KOPT-K1 (cell line): ENCODE measurements around the gene EEF1A2.
"Not testable (repeated sequence)": the region's sequence is repeated elsewhere in the genome, so short reads cannot be mapped to it uniquely, and the experiment has no call there.

Source experiments
- H3K27ac ChIP-seq: fragments of 200-600 bp; sonication (generic); 2 replicates; pipeline ENCODE4 v1.5.1; 2016; ENCODE audit warnings: antibody characterized with exemption, mild to moderate bottlenecking, low read depth, low read length; ENCODE audit not compliant: poor library complexity, severe bottlenecking
- H3K36me3 ChIP-seq: fragments of 200-600 bp; sonication (generic); 2 replicates; pipeline ENCODE4 v1.5.1; 2017; ENCODE audit warnings: antibody characterized with exemption, mild to moderate bottlenecking, low read length, moderate library complexity; ENCODE audit not compliant: insufficient read depth
- H3K9me3 ChIP-seq: fragments of 200-600 bp; sonication (generic); 2 replicates; pipeline ENCODE4 v1.5.1; 2017; ENCODE audit warnings: antibody characterized with exemption, low read length, mild to moderate bottlenecking; ENCODE audit not compliant: insufficient read depth, poor library complexity, severe bottlenecking

EEF1A2 gene

DNA sequence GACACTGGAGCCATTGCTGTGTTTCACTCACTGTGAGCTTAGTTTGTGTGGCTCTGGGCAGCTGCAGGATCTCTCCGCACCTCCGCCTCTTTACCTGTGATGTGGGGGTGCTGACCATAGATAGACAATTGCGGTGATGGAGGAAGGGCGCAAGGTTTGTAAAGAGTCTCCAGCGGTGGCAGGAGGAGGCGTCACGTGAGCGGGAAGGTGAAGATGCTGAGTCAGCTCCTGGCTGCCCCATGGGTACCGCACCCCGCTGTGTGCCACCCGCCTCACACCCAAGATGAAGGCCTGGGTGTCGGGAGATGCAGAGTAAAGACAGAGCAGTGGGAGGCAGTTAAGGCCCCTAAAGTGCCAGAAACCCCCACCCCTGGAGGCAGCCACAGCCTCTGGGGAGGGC, 17.4 kb downstream of the EEF1A2 start:
- Histone ChIP-seq H3K27ac (no peak overlapping the region), H3K9me3 (no peaks in the 10 kb centered on the region), H3K36me3 (no peaks in the 10 kb centered on the region)

DNA sequence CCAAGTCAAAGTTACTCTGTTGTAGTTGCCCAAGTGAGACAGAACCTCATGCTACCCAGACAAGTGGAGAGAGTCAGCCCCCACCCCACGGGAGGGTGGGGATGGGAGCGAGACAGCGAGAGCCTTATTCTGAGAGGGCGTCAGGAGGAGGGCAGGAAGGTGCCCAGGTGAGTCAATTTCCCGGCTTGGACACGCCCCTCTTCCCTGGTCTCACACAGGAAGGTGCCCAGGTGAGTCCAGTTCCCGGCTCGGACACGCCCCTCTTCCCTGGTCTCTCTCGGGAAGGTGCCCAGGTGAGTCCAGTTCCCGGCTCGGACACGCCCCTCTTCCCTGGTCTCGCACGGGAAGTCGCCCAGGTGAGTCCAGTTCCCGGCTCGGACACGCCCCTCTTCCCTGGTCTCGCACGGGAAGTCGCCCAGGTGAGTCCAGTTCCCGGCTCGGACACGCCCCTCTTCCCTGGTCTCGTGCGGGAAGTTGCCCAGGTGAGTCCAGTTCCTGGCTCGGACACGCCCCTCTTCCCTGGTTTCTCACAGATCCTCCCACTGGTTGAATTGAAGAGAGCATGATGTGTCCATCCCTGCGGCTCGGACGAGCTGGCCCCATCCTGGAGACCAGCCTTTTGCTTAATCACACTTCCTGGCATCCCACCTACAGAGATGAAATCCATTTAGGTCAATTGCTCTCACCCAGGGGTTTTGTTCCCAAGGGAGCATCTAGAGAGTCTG, 19.0 kb downstream of the EEF1A2 start:
- not testable (repeated sequence) for H3K27ac ChIP-seq, H3K36me3 ChIP-seq, H3K9me3 ChIP-seq

DNA sequence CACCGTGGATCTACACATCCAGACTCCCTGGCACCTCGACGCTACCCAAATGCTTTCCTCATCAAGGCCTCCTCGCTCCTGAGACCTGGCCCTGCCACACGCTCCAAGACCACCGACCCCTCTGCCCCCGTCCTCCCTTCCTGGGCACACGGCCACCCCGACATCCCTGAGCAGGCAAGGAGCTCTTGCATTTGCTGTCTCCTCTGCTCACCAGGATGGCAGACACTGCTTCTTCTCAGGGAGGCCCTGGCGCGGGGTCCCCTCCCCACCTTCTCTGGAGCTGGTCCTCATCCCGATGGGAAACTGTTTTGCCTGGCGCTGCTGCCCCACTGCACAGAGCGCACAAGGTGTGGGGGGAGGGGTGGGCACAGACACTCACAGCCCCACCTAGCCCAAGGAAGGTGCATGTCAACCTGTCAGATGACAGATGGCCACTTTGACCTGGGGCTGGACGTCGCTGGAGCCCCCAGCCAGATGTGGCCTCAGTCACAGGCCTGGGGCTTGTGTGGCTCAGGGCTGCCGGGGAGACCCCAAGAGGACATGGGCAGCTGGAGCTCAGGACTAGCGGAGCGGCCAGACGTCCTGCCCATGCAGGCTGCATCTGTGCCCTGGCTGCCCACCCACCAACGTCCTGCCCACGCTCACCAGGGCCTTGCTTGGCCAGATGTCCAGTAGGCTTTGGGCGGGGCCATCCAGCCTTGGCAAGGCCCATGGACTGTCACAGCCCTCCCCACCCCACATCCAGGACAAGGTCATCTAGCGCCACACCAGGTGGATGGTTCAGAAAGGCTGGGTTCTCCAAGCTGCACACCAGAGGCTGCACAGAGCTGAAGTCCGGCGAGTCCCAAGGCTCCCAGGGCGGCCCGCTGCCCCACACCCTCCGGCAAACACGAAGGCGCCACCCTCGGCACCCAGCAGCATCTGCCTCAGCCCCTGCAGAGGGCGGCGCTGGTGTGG, 20.3 kb downstream of the EEF1A2 start:
- Histone ChIP-seq H3K27ac (no peak overlapping the region), H3K9me3 (no peaks in the 10 kb centered on the region)

DNA sequence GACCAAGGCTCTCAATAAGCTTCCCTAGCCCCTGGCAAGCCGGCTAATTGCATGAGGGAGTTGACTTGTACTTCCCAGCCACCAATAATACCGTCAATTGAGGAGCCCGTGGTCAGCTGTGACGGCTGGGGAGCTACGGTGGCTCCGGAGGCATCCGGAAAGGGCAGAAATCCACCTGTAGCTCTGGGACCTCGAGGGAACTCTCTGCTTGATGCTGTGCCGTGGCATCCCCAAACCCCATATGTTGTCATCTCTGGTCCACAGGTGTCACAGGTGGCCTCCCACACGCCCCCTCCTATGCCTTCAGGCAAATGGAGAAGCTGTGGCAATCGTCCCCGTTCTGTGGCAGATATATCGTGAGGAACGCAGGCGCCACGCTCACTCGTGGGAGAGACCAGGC, 20.9 kb downstream of the EEF1A2 start:
- Histone ChIP-seq H3K9me3 (no peaks in the 10 kb centered on the region), H3K36me3 (no peaks in the 10 kb centered on the region)

More for the DNA sequence above, 20.3 kb downstream of the EEF1A2 start:
- no peaks in the 10 kb centered on the region for H3K36me3 ChIP-seq

DNA sequence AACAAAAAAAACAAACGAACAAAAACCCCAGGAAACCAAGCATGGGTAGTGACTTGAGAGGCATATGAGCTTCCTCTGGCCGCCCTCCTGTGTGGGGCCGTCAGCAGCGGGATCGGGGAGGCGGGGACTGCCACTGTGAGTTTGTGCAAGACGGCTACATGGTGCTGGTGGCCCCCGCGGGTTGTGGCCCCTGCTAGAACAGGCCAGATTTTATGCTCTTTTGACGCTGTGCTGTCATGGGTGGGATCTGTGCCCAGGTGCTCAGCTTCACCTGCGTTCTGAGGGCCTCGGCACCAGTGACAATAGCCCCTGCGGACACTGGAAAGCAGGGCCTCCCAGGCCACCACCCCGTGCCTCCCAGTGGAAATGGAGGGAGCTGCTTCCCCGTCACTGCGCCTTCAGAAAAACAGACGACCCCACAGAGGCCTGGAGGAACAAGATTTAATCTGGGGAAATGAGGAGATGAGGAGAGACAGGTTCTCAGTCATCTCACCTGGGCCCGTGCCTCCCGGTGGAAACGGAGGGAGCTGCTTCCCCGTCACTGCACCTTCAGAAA, 21.7 kb downstream of the EEF1A2 start:
- no peak overlapping the region for H3K27ac ChIP-seq
- no peaks in the 10 kb centered on the region for H3K9me3 ChIP-seq
- H3K36me3 ChIP-seq, result no peaks in the 10 kb centered on the region

More for the DNA sequence above, 20.9 kb downstream of the EEF1A2 start:
- H3K27ac ChIP-seq, result no peak overlapping the region

DNA sequence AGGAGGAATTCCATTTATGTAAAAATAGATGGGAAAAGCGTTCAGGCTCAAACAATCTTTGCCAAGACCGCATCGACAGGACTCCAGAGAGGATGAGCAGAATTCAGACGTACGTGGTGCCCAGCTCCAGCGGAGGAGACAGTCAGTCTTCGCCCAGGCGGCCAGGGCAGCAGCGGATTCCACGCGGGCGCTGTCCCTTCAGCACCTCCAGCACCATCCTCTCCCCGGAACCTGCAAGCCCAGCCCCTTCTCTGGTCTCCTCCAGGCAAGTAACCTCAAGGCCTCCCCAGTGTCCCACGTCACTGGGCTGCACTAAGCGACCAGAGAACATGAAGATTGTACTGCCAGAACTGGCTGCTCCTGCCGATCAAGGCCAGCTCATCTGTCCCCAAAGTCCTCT, 23.7 kb downstream of the EEF1A2 start:
- Histone ChIP-seq H3K36me3 (no peaks in the 10 kb centered on the region), H3K9me3 (no peaks in the 10 kb centered on the region), H3K27ac (no peak overlapping the region)

DNA sequence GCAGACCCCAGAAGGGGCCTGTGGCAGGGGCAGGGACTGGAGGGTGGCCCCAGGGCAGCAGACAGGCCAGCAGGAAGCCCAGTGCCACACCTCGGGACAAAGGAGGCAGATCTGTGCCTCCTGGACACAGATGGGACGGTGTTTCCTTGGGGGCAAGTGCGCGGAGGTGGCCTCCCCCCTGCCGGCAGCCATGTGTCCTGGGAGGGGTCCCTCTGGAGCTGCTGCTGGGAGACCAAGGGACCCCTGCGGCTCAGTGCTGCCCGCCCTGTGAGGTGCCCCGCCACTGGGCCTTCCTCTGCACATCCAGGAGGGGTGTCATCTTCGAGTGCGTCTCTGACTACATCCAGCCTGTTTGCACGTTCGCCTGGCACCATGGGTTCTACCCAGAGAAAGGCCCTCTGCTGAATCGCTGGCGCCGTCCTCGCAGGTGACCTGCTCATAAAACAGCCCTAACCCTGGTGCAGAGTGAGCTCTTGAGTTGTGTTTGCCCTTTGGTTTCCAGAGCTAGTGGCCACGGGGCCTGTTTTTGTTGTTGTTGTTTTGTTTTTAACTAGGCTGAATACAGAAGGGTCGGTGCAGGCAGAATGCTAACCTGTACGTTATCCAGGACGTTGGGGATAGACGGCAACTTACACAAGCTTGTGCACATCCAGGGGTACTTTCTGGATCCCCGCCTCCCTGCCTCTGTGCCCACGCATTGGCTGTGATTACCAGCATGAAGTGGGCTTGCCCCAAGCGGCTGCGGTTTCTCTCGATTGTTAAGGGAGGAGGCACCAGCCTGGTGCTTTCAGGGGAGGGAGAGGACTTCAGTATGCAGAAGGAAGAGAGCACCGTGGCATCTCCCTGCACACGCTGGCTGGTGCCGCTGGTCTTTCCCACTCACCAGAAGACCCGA, 25.1 kb downstream of the EEF1A2 start:
- H3K36me3 ChIP-seq, result no peaks in the 10 kb centered on the region
- H3K9me3 ChIP-seq, result no peaks in the 10 kb centered on the region
- H3K27ac ChIP-seq, result no peak overlapping the region

DNA sequence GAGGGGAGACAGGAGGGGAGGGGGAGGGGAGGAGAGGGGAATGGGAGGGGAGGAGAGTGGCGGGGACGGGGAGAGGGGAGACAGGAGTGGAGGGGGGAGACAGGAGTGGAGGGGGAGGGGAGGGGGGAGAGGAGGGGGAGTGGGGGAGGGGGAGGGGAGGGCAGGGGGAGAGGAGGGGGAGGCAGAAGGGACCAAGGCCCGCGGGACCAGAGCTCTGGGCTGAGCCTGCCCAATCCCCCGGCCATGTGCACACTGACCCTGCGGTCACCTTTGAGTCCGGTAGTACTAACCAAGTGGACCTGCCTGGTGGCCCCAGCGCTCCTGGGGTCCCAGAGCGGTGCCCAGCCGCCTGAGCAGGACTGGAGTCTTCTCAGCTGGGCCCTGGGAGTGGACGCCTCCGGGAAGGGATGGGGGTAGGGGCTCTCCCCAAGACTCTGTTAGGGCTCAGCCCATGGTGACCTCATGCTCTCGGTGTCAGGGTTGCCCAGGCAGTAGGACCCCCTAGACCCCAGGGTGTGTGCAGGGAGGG, 26.0 kb downstream of the EEF1A2 start:
- Histone ChIP-seq H3K9me3 (no peaks in the 10 kb centered on the region), H3K27ac (no peak overlapping the region), H3K36me3 (no peaks in the 10 kb centered on the region)

DNA sequence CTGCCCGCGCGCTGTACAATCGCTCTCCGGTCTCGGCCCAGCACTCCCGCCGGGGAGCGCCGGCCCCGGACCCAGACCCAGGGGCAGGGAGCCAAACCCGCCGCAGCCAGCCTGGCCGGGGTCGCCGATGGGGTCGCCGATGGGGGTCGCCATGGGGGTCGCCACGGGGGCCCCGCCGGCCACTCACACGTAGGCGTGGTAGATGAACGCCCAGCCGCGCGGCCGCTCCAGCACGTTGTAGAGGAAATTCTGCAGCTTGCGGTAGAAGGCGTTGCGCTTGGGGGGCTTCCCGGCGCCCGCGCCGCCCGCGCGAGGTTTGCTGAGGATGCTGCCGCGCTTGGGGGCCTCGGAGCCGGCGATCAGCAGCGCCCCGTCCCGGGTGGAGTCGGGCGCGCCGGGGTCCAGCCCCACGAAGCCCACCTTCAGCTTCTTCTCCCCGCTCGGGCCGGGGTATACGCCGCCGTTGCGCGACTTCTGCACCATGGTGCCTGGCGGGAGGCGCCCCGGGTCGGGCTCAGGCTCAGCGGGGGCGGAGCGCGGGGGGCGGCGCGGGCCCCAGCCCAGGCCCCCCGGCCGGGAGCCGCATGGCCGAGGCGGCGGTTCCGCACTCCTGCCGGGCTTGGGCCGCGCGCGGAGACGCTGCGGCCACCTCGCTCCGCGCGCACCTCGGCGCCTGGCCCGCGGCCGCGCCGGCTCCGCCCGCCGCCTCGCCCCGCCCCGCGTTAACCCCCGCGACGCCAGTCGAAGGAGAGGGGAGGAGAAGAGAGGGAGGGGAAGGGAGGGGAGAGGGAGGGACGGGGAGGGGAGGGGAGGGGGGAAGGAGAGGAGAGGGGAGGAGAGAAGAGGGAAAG, 26.7 kb downstream of the EEF1A2 start, which contains the start of gene KCNQ2:
Gene KCNQ2, minus strand, starts transcription at position 675 of the 851 bp plus-strand sequence. Its CDS starts 192 bp downstream, at position 483.
- Histone ChIP-seq H3K36me3 (no peaks in the 10 kb centered on the region), H3K27ac (no peak within 1 kb of the TSS), H3K9me3 (no peaks in the 10 kb centered on the region)

DNA sequence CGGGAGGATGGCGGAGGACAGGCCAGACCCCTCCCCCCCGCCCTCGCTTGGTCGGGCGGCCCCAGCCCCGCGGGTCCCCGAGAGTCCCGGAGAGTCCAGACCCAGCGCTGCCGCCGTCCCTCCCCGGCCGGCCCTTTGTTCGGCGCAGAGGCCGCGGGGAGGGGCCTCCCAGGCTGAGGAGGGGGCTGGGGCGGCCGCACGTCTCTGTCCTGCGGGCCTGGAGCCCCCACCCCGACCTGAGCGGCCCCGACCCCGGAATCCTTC, 27.2 kb downstream of the EEF1A2 start:
- no peaks in the 10 kb centered on the region for H3K36me3 ChIP-seq
- no peaks in the 10 kb centered on the region for H3K9me3 ChIP-seq
- no peak overlapping the region for H3K27ac ChIP-seq

DNA sequence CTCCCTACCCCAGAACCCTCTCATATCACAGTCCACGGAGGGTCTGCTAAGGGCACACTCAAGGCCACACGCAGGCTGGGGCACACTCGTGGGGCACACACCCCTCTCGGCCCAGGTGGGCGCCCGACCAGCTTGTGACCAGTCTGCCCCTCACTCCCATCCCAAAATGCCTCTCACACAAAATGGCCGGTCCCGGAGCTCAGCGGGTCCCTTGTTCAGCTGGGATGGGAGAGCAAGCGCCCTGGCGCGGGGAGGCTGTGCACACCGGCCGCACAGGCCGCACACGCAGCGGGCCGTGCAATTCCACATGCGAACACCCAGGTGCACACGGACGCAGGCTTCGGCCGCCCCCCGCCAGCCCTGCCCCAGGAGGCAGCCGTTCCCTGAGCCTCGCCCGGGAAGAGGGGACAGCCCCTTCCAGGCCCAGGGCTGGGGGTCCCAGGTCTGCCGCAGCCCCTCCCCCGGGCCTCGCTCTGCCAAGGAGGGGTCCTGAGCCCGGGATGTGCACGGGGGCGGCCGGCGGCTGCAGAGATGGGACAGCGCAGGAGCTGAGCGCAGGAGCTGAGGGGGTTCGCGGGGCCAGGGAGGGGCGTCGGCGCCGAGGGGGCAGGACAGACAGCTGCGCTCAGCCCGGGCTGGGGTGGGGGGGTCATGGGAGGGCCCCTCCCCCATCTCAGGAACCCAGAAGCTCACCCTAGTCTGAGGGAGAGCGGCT, 27.7 kb downstream of the EEF1A2 start:
- no peak overlapping the region for H3K27ac ChIP-seq
- H3K36me3 ChIP-seq, result no peaks in the 10 kb centered on the region
- H3K9me3 ChIP-seq, result no peaks in the 10 kb centered on the region

DNA sequence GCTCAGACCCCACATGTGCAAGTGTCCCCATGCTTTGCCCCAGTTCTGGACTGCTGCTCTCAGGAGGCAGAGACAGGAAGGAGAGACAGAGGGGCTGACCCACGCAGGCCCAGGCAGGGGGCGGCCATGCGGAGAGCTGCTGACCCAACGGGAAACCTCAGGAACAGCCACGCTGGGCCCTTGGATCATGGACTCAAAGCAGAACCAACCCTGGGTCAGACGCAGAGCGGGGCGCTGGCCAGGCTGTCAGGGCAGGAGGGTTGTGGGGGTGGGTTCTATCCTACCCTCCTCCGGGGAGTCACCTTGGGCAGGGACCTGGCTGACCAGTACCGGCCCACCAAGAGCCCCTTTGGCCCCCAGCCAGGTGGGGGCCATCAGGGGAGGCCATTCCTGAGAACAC, 28.5 kb downstream of the EEF1A2 start:
- no peak overlapping the region for H3K27ac ChIP-seq
- no peaks in the 10 kb centered on the region for H3K9me3 ChIP-seq
- H3K36me3 ChIP-seq, result no peaks in the 10 kb centered on the region

DNA sequence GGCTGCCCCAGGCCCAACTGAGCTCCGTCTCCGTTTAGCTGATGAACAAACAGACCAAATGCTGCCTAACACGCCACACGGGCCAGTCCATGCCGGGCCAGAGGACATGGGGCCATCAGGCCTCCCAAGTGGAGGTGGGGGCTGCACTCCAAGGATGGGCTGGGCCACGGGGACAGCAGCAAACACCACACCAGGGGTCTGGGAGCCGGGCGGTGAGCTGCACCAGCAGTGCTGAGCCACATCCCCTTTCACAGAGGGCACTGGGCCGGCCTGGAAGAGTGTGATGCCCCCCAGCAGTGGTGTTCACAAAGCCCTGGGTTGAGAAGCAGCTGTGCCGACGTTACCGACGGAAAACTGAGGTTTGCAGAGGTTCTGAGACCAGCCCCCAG, 29.2 kb downstream of the EEF1A2 start:
- Histone ChIP-seq H3K9me3 (no peaks in the 10 kb centered on the region), H3K36me3 (no peaks in the 10 kb centered on the region), H3K27ac (no peak overlapping the region)
